ENCODE data around the gene ADGRD2.

ADGRD2 gene

DNA sequence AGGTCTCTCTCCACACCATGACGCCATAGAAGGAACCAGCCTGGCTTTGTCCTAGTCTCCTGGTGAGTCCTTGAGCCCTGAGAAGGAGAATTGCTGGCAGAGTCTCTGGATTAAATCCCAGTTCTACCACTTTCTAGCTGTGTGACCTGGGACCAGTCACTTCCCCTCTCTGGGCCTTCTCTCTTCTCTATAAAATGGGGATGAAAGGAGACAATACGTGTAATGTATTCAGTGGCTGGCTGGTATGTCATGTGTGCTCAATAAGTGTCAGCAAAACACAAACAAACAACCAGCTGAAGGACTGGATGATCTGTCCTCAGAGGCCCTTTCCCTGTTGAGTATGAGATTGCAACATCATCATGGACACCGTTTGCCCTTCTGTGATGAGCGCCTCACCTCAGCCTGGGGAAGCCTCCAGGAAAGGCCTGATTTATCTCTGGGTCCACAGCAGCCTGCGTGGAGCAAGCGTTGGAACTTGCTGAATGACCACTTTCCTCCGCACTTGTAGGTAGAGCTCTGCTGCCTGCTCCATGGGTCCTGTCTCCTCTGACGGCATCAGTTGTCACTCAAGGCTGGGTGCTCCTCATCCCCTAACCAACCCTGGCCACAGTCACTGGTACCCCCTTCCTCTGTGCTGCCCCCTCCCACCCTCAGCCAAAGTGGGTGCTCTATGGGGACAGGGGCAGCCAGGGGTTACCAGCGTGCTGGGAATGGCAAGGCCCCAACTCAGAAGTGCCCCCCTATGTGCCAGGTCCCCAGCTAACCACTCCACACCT, 60.6 kb downstream of the ADGRD2 start:
- DNase-seq (ENCODE audit: extremely low read depth in 1 of 2, low read depth in 1 of 2): no peak

- no peak for DNase-seq (ENCODE audit: extremely low read depth in 1 of 2, low read depth in 1 of 2)
Measured at GRCh38 chr9:124511426-124511840, 61.2 kb downstream of the ADGRD2 start.

DNA sequence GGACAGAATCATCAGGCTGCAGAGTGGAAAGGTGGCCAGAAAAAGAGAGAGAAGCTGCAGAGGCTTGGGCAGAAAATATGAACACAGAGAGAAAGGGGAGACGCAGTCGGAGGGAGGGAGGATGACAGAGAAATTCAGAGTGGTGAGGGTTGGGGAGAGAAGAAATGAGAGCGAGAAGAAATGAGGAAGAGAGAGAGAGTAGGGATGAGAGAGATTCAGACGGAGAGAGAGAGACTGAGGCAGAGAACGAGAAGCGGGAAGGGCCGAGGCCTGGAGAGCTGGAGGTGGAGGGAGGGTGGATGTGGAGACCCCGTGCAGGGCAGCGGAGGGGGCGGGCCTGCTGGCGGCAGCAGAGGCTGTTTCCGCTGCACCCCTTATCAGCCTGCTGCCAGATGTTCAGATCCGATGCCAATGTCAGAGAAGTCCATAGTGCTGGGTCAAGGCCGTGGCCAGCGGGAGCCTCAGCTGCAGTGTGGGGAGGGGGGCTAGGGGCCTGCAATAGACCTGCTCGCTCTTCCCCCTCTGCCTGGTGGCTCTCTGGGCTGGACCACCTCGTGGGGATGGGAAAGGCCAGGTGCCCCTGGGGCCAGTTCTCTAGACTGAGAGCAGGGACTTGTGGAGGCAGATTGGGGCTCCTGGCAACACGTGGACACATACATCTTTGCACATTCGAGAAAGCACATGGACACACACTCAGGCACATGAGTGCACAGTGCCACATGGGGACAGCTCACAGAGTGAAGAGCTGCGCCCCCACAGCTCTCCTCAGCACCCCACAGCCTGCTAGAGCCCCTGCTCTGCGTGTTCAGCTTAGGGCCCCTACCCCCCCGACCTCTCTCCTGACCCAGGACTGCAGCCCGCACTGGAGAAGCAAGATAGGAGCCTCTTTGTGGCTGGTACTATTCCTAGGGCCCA, 61.9 kb downstream of the ADGRD2 start:
- no peak for DNase-seq (ENCODE audit: extremely low read depth in 1 of 2, low read depth in 1 of 2)

DNA sequence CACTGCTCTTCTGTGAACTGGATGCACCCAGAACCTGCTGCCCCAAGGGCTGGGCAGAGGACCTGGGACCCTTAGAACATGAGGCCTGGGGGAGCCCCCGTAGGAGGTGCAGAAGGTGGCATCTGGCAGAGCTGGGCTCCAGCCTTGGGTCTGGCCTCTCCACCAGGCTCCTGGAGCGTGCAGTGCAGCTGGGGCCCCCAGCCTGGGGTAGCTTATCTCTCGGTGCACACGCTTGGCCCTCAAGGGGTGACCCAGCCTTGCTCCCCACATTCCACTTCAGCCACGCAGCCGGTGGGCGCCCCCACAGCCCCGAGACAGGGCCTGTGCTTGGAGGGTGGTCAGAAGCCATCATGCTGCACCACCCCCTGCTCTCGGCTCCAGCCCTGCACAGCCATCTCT, 62.6 kb downstream of the ADGRD2 start:
- no peak for DNase-seq (ENCODE audit: extremely low read depth in 1 of 2, low read depth in 1 of 2)

DNA sequence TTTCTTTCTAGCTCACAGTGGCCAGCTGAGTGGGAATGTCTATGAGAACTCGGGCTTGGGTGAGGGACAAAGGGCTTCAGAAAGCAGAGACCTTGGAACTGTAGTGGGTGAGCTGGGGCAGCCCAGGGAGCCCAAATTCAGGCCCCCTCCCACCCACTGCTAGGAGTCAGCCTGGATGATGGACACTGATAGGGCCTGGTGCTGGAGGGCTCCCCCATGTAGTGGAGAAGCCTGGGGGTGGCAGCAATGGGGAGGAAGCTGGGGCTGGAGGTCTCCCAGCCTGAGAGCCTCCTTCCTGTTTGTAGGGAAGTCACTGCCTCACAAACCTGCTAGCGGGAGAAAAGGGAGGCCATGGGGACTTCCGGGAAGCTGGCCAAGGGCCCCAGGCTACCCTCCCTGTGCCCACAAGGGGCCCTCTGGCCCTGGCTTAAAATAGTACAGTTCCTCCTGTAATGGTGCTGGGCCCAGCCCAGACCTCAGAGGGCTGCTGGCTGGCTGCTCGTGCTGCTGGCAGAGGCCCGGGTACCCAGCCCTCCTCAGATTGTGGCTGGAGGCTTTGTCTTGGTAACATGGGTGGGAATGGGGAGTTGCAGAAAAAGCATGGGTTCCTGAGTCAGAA, 63.2 kb downstream of the ADGRD2 start:
- DNase-seq (ENCODE audit: extremely low read depth in 1 of 2, low read depth in 1 of 2): no peak

DNA sequence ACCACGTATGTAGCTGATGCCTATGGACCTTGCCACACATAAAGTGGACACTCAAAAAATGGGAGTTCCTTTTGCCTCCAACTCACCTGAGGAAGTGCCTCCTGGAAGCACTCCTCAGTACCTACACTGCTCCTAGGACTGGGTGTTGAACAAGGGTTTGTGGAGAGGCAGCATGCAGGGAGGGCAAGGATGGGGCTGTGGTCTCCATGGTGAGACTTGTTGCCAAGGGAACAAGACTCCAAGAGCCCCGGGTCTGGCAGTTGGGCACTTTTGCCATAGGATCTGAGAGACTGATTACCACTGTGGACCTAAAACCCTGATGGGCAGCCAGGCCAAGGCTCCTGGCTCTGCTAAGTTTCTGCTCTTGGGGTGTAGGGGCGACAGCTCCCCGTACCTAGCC, 63.9 kb downstream of the ADGRD2 start:
- DNase-seq (ENCODE audit: extremely low read depth in 1 of 2, low read depth in 1 of 2): no peak

DNA sequence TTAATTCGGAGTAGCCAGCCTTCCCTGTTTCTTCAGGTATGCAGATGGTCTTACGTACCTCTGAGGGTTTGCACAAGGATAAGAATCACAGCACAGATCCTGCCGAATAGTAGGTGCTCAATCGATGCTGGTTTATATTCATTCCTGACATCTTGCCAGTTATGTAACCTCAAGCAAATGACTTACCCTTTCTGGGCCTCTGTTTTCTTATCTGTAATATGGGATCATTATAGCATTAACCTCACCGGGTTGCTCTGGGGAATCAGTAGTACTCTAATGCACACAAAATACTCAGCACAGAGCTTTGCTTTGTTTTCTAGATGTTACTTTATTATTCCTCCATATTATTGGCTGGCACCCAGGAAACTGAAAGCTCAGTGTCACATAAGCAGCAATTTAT, 64.6 kb downstream of the ADGRD2 start:
- no peak for DNase-seq (ENCODE audit: extremely low read depth in 1 of 2, low read depth in 1 of 2)

- no peak for DNase-seq (ENCODE audit: extremely low read depth in 1 of 2, low read depth in 1 of 2)
Measured at GRCh38 chr9:124517600-124517999, 67.3 kb downstream of the ADGRD2 start.

- no peak for DNase-seq (ENCODE audit: extremely low read depth in 1 of 2, low read depth in 1 of 2)
Measured at GRCh38 chr9:124518116-124518515, 67.9 kb downstream of the ADGRD2 start.

GRCh38 chr9:124520206-124520596, 70.0 kb downstream of the ADGRD2 start:
- DNase-seq (ENCODE audit: extremely low read depth in 1 of 2, low read depth in 1 of 2): no peak

DNA sequence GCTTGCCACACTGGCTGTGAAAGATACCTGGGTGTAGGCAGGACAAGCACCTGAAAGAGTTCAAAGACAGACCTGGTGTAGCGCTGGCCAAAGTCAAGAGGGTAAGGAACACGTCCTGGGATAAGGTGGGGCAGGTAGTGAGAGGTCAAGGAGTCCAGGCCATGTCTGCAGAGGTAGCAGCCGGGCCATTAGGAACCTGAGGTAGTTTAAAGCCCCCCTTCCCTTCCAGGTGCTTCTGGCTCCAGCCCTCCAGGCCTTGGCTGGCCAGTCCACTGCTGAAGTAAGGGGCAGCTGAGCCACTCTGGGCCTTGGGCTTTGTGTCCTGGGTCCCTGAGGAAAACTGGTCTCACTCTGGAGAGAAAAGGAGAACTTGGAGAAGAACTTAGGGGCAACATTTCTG, 70.9 kb downstream of the ADGRD2 start:
- no peak for DNase-seq (ENCODE audit: extremely low read depth in 1 of 2, low read depth in 1 of 2)

GRCh38 chr9:124522121-124523098, 72.2 kb downstream of the ADGRD2 start:
- DNase-seq (ENCODE audit: extremely low read depth in 1 of 2, low read depth in 1 of 2): no peak

DNA sequence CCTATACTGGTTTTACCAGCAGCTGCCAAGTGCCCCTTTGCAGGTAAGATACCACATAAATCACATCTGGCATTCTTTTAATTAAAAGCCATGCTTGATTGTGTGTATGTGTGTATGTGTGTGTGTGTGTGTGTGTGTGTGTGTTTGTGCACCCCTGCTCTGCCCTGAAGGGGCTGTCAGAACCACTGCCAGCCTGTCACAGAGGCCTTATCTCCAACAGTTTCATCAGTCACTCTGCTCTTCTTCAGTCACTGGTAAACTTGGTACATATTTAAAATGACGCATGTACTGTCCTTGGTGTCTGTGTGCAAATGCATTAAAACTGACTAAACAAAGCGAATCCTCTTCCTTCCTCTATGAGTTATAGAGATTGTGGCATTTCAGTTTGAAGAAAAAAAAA, 75.9 kb downstream of the ADGRD2 start:
- no peak for DNase-seq (ENCODE audit: extremely low read depth in 1 of 2, low read depth in 1 of 2)

DNA sequence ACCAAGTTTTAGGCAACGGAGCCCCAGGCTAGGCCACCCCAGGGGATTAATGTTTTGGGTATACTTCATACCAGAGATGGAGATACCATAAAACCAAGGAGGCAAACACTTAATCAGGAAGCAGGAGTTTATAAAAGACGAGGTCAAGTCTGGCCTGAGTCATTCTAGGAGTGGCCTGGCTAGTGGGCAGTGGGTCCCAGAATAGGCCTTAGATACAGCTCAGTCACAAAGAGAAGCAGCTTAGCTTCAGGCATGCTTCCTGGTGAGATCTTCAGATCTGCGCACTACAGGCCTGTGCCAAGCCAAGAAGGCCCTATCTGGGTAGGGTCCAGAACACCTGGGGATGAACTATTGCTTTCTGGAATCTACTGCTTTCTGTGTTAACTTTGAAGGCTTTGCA, 77.5 kb downstream of the ADGRD2 start:
- DNase-seq (ENCODE audit: extremely low read depth in 1 of 2, low read depth in 1 of 2): no peak
